ENCODE measurements around the gene PEX3. TPM values are rescaled to one million over a fixed set of nuclear protein-coding genes. Genes with fewer than 3 reads are reported as not detected.

The PEX3 gene
- total RNA-seq, 1 donor from 2014 or later = 17.4 TPM

GRCh38 chr6:143405373-143406154 lies 45.0 kb upstream of the PEX3 start:
- Histone ChIP-seq H3K9me3 (no peaks in the 10 kb centered on the region), H3K27ac (no peak overlapping the region), H3K27me3 (no peaks in the 10 kb centered on the region), H3K4me3 (no peak overlapping the region), H3K36me3 (no peaks in the 10 kb centered on the region), H3K4me1 (peaks cover 4% of the 10 kb centered on the region)
- intact Hi-C loops (cut with DNase I) = no loop called here
- DNase-seq (ENCODE audit: extremely low spot score in 2 of 2) = no peak
- TF ChIP-seq, protein P1, sequence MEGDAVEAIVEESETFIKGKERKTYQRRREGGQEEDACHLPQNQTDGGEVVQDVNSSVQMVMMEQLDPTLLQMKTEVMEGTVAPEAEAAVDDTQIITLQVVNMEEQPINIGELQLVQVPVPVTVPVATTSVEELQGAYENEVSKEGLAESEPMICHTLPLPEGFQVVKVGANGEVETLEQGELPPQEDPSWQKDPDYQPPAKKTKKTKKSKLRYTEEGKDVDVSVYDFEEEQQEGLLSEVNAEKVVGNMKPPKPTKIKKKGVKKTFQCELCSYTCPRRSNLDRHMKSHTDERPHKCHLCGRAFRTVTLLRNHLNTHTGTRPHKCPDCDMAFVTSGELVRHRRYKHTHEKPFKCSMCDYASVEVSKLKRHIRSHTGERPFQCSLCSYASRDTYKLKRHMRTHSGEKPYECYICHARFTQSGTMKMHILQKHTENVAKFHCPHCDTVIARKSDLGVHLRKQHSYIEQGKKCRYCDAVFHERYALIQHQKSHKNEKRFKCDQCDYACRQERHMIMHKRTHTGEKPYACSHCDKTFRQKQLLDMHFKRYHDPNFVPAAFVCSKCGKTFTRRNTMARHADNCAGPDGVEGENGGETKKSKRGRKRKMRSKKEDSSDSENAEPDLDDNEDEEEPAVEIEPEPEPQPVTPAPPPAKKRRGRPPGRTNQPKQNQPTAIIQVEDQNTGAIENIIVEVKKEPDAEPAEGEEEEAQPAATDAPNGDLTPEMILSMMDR (IDR thresholded peaks at IDR 0.05) = no peak
- no peak for TF ChIP-seq POLR2A (IDR thresholded peaks at IDR 0.05)
- TF ChIP-seq POLR2AphosphoS5 (IDR thresholded peaks at IDR 0.05; ENCODE audit: insufficient read depth in 1 of 2, low read depth in 1 of 2) = no peak

- Histone ChIP-seq H3K27ac (no peak overlapping the region), H3K36me3 (no peaks in the 10 kb centered on the region), H3K9me3 (no peaks in the 10 kb centered on the region), H3K4me3 (no peak overlapping the region), H3K4me1 (no peaks in the 10 kb centered on the region), H3K27me3 (no peaks in the 10 kb centered on the region)
- TF ChIP-seq POLR2A (IDR thresholded peaks at IDR 0.05) (no peak), POLR2AphosphoS5 (IDR thresholded peaks at IDR 0.05; ENCODE audit: insufficient read depth in 1 of 2, low read depth in 1 of 2) (no peak)
- TF ChIP-seq, protein P1 (IDR thresholded peaks at IDR 0.05) = no peak
- intact Hi-C loops (cut with DNase I) = no loop called here
- DNase-seq (ENCODE audit: extremely low spot score in 2 of 2) = no peak
Measured at GRCh38 chr6:143406673-143407072, 43.9 kb upstream of the PEX3 start.

DNA sequence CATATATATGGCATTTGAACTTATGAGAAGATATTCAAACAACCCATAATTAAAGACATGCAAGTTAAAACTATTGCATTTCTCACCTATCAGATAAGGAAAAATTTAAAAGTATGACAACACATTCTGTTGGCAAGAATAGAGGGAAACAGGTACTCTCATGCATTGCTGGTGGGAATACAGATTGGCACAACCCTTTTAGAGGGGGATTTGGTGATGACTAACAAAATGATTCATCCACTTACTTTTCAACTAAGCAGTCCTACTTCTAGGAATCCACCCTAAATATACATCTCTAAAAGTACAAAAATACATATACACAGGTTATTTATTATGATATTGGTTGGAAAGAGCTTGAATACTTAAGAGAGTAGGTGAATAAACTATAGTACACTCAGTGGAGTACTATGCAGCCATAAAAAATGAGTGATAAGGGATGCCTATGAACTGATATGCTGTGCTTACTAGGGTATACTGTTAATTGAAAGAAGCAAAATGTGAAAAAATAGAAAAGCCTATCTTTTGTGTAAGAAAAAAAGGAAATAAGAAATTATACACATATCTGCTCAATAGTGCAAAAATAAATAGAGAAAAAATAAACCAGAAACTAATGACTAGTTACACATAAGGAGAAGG lies 42.3 kb upstream of the PEX3 start:
- H3K27ac ChIP-seq = no peak overlapping the region
- intact Hi-C loops (cut with DNase I) = no loop called here
- no peaks in the 10 kb centered on the region for H3K4me1 ChIP-seq
- H3K27me3 ChIP-seq = no peaks in the 10 kb centered on the region
- no peak for DNase-seq (ENCODE audit: extremely low spot score in 2 of 2)
- H3K4me3 ChIP-seq = no peak overlapping the region
- H3K36me3 ChIP-seq = no peaks in the 10 kb centered on the region
- no peak for TF ChIP-seq POLR2A (IDR thresholded peaks at IDR 0.05)
- TF ChIP-seq POLR2AphosphoS5 (IDR thresholded peaks at IDR 0.05; ENCODE audit: insufficient read depth in 1 of 2, low read depth in 1 of 2) = no peak
- TF ChIP-seq, protein P1 (IDR thresholded peaks at IDR 0.05) = no peak
- H3K9me3 ChIP-seq = no peaks in the 10 kb centered on the region

- H3K4me3 ChIP-seq = no peak overlapping the region
- H3K27ac ChIP-seq = no peak overlapping the region
- H3K4me1 ChIP-seq = no peaks in the 10 kb centered on the region
- intact Hi-C loops (cut with DNase I) = no loop called here
- H3K9me3 ChIP-seq = no peaks in the 10 kb centered on the region
- no peaks in the 10 kb centered on the region for H3K27me3 ChIP-seq
- DNase-seq (ENCODE audit: extremely low spot score in 2 of 2) = no peak
- H3K36me3 ChIP-seq = no peaks in the 10 kb centered on the region
- TF ChIP-seq, protein P1 (IDR thresholded peaks at IDR 0.05) = no peak
- no peak for TF ChIP-seq POLR2AphosphoS5 (IDR thresholded peaks at IDR 0.05; ENCODE audit: insufficient read depth in 1 of 2, low read depth in 1 of 2)
- no peak for TF ChIP-seq POLR2A (IDR thresholded peaks at IDR 0.05)
Measured at GRCh38 chr6:143408787-143409162, 41.8 kb upstream of the PEX3 start.

GRCh38 chr6:143410859-143411270 lies 39.7 kb upstream of the PEX3 start:
- Histone ChIP-seq H3K9me3 (no peaks in the 10 kb centered on the region), H3K36me3 (no peaks in the 10 kb centered on the region), H3K27ac (no peak overlapping the region), H3K4me3 (no peak overlapping the region), H3K27me3 (no peaks in the 10 kb centered on the region), H3K4me1 (no peaks in the 10 kb centered on the region)
- intact Hi-C loops (cut with DNase I) = no loop called here
- no peak for DNase-seq (ENCODE audit: extremely low spot score in 2 of 2)
- TF ChIP-seq POLR2A (IDR thresholded peaks at IDR 0.05) (no peak), POLR2AphosphoS5 (IDR thresholded peaks at IDR 0.05; ENCODE audit: insufficient read depth in 1 of 2, low read depth in 1 of 2) (no peak)
- TF ChIP-seq, protein P1 (IDR thresholded peaks at IDR 0.05) = no peak
